ENCODE measurements around the gene RLF.

The RLF gene

GRCh38 chr1:40274331-40274730 is 113.1 kb downstream of the RLF start:
- no peak for DNase-seq (ENCODE audit: low read depth)

GRCh38 chr1:40276122-40276521 is 114.9 kb downstream of the RLF start:
- no peak for DNase-seq (ENCODE audit: low read depth)

GRCh38 chr1:40281853-40282252 is 120.7 kb downstream of the RLF start:
- DNase-seq (ENCODE audit: low read depth): no peak
